ENCODE data around the gene CACTIN.
A peak's percentile ranks its signal among the peaks of the same experiment; 100 is the strongest.

Gene CACTIN

GRCh38 chr19:3618811-3619630, 7.6 kb downstream of the CACTIN start:
- no peak overlapping the region for H3K4me3 ChIP-seq (replicated peaks in 1 of 2; ENCODE audit: low read depth in 2 of 2, low read length in 2 of 2)
- no peak for DNase-seq (ENCODE audit: low read depth in 2 of 2)
- TF ChIP-seq, protein P1, sequence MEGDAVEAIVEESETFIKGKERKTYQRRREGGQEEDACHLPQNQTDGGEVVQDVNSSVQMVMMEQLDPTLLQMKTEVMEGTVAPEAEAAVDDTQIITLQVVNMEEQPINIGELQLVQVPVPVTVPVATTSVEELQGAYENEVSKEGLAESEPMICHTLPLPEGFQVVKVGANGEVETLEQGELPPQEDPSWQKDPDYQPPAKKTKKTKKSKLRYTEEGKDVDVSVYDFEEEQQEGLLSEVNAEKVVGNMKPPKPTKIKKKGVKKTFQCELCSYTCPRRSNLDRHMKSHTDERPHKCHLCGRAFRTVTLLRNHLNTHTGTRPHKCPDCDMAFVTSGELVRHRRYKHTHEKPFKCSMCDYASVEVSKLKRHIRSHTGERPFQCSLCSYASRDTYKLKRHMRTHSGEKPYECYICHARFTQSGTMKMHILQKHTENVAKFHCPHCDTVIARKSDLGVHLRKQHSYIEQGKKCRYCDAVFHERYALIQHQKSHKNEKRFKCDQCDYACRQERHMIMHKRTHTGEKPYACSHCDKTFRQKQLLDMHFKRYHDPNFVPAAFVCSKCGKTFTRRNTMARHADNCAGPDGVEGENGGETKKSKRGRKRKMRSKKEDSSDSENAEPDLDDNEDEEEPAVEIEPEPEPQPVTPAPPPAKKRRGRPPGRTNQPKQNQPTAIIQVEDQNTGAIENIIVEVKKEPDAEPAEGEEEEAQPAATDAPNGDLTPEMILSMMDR (IDR thresholded peaks at IDR 0.05; ENCODE audit: low read depth, low read length), result no peak

- DNase-seq (ENCODE audit: low read depth in 2 of 2), result peak; percentile 60 to 65
- H3K4me3 ChIP-seq (replicated peaks in 1 of 2; ENCODE audit: low read depth in 2 of 2, low read length in 2 of 2), result no peak overlapping the region
- TF ChIP-seq, protein P1 (IDR thresholded peaks at IDR 0.05; ENCODE audit: low read depth, low read length), result peak; percentile 97
These were observed 8.3 kb downstream of the CACTIN start for GRCh38 chr19:3618144-3618810.

- TF ChIP-seq, protein P1 (IDR thresholded peaks at IDR 0.05; ENCODE audit: low read depth, low read length), result no peak
- no peak overlapping the region for H3K4me3 ChIP-seq (replicated peaks in 1 of 2; ENCODE audit: low read depth in 2 of 2, low read length in 2 of 2)
- no peak for DNase-seq (ENCODE audit: low read depth in 2 of 2)
These were observed 9.1 kb downstream of the CACTIN start for GRCh38 chr19:3617463-3617862.

- no peak overlapping the region for H3K4me3 ChIP-seq (replicated peaks in 1 of 2; ENCODE audit: low read depth in 2 of 2, low read length in 2 of 2)
- DNase-seq (ENCODE audit: low read depth in 2 of 2), result no peak
- TF ChIP-seq, protein P1 (IDR thresholded peaks at IDR 0.05; ENCODE audit: low read depth, low read length), result no peak
These were observed 11.0 kb downstream of the CACTIN start for GRCh38 chr19:3615524-3616135.

DNA sequence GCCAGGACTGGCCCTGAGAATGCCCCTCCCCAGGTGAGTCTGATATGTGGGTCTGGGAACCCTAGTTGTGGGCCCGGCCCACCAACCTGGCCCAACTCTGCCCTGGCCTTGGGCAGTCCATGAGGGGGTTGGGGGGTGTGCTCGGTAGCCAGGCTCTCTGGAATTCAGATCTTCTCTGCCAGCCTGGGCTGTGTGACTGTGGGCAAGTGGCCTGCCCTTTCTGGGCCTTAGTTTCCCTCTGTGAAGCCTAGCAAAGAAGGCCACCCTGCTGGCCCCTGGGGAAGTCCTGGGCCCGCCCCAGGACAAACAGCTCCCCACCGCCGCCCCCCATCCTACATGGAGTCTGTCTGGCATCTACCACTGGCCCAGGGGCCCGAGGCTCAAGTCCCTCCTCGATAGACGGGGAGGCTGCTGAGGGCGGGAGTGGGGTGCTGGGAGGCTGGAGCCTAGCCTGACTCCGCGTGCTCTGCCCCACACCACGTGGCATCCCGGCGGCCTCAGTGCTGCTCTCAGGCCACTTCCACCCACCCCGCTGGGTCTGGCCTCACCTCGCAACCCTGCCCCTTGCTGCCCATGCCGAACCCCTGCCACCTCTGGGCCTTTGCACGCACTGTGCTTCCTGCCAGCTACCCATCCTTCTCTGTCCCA, 11.6 kb downstream of the CACTIN start:
- TF ChIP-seq, protein P1 (IDR thresholded peaks at IDR 0.05; ENCODE audit: low read depth, low read length), result no peak
- no peak overlapping the region for H3K4me3 ChIP-seq (replicated peaks in 1 of 2; ENCODE audit: low read depth in 2 of 2, low read length in 2 of 2)
- no peak for DNase-seq (ENCODE audit: low read depth in 2 of 2)

DNA sequence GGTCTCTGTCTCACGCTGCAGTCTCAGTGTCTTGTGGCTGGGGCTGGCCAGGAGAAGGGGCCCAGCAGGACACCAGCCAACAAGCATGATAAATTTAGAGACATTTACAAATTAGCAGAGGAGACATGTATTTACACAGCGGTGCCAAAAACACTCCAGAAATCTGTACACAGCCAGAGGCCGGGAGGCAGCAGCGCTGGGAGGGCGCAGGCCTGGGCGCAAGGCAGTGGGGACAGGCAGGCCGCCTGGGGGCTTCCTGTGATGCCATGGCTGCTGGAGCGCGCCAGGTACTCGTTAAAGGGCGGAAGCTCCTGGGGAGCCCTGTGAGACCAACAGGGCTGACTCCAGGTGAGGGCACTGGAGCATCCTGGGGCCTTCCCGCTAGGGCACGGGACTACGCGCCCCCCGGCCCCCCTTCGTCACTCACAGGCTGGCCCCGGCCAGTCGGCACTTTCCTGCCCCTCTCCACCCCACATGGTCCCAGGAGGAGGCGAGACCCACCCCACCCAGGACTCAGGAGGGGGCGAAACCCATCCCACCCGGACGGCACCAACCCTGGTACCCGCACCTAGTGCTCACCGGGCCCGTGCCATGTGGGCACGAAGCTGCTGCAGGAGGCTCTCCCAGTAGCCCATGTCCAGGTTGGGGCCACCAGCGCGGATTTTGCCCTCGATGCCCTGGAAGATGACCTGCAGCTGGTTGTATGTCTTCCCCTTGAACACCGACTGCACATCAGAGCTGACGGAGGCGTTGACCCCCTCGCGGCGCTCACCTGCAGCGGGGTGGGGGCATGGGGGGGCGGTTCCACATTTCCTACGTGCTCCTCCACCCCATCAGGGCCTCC, 12.6 kb downstream of the CACTIN start:
- no peak for DNase-seq (ENCODE audit: low read depth in 2 of 2)
- TF ChIP-seq, protein P1 (IDR thresholded peaks at IDR 0.05; ENCODE audit: low read depth, low read length), result no peak
- H3K4me3 ChIP-seq (replicated peaks in 1 of 2; ENCODE audit: low read depth in 2 of 2, low read length in 2 of 2), result no peak overlapping the region

Measured in cardiac fibroblast (primary cell).